Sigmoid colon (tissue), 7 donors: ENCODE measurements around the gene VOPP1. TPM values are rescaled to one million over a fixed set of nuclear protein-coding genes. Genes with fewer than 3 reads are reported as not detected.

Experiments
- DNase-seq: peaks from one replicate; pipeline ENCODE4 v3.0.0-alpha.2; 2019
- H3K27ac ChIP-seq, 4 donors: fragments of 200-600 bp; sonication (generic); one replicate each; pipeline ENCODE4 v1.5.1; 2016 to 2019; ENCODE audit warnings: mild to moderate bottlenecking in 1 of 4
- H3K27me3 ChIP-seq, 3 donors: fragments of 200-600 bp; sonication (generic); one replicate each; pipeline ENCODE4 v1.5.1; 2019; ENCODE audit warnings: mild to moderate bottlenecking in 1 of 3
- H3K36me3 ChIP-seq, 4 donors: fragments of 200-600 bp; sonication (generic); one replicate each; pipeline ENCODE4 v1.5.1; 2016 to 2019
- H3K4me1 ChIP-seq, 4 donors: fragments of 200-600 bp; sonication (generic); one replicate each; pipeline ENCODE4 v1.5.1; 2017 to 2019
- H3K4me3 ChIP-seq, 4 donors: fragments of 200-600 bp; sonication (generic); one replicate each; pipeline ENCODE4 v1.5.1; 2017 to 2019; ENCODE audit warnings: mild to moderate bottlenecking in 2 of 4, moderate library complexity in 1 of 4
- H3K9me3 ChIP-seq, 4 donors: fragments of 200-600 bp in 3 of 4; sonication (generic) in 3 of 4; one replicate each; pipeline versions ENCODE4 v1.5.1 to v1.6.1; 2013 to 2019
- EP300 ChIP-seq, 4 donors: sonication (generic); formaldehyde crosslinking; IDR thresholded peaks; one replicate each; pipeline ENCODE4 v1.6.1; 2017; ENCODE audit warnings: antibody characterized with exemption in 4 of 4
- POLR2A ChIP-seq, 2 donors: fragments of 450-650 bp; IDR thresholded peaks; one replicate each; pipeline ENCODE4 v1.6.1; 2016; ENCODE audit warnings: antibody characterized with exemption in 2 of 2, mild to moderate bottlenecking in 2 of 2, moderate library complexity in 2 of 2
- POLR2AphosphoS5 ChIP-seq, 4 donors: sonication (generic); formaldehyde crosslinking; IDR thresholded peaks; one replicate each; pipeline ENCODE4 v1.6.1; 2017; ENCODE audit warnings: antibody characterized with exemption in 4 of 4
- WGBS, 2 donors: extraction: QIAGEN DNeasy Blood & Tissue Kit; methylation state at CpG; one replicate each; pipeline ENCODE4 v1.1.7; 2013; 5-methylcytosine and 5-hydroxymethylcytosine counted together
- intact Hi-C: fragments of 100-400 bp; cut with DNase I; formaldehyde crosslinking; loops from one replicate; pipeline ENCODE4 v1.15.1; 2023
- polyA plus RNA-seq, 3 donors: library from polyadenylated mRNA; stranded (reverse); fragments of 200-250 nt; gene quantifications; one replicate each; pipeline ENCODE4 v1.2.3, GENCODE V29; 2013
- total RNA-seq, 4 donors: library from RNA; depleted of rRNA; stranded (reverse); fragments of >200 nt; gene quantifications; one replicate each; pipeline ENCODE4 v1.1.0, GENCODE V29; 2016
- TF ChIP-seq, protein P1 (sequence below), 4 experiments: fragments of 450-650 bp in 3 of 4; fragments of 200-600 bp in 1 of 4; IDR thresholded peaks; one replicate each; pipeline ENCODE4 v1.5.1; 2016 to 2019; ENCODE audit warnings: antibody characterized with exemption in 4 of 4, mild to moderate bottlenecking in 3 of 4, moderate library complexity in 2 of 4
- donor health status: healthy with polysubstance abuse.
- donor health status: Bipolar disorder and iron deficiency.
- donor health status: healthy.

VOPP1 gene
- total and polyA plus RNA-seq, 7 donors, result 22.2 to 59.5 (median 26.4) TPM

DNA sequence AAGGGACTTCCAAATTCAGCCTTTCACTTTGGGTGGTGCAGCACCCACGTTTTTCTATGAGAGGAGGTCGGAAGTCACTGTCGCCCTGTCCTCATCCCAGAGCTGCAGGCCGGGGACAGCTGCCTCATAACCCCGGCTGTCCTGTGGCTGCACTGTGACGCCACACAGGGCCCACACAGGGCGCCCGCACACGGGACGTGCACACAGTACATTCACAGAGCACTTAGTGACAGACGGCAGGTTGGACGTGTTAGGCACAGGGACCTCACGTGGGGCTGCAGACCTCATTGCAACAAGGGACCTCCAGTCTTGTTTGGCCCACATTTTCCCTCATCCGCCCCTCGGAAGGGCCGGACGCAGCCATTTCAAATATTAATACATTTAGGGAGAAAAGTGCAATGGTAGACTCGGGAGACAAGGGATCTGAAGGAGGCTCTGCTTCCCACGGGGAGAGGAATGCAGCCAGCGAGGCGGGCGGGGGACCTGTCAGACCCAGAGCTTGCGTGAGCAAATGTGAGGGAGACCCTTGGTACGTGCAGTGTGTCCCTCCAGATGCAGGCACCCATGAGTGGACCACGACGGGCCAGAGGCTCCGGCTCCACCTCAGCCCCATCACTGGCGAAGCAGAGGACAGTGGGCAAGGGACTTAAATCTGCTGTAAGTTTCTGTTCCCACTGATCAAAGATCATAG lies 86.7 kb downstream of the VOPP1 start:
- H3K27ac ChIP-seq, result no peak overlapping the region
- H3K4me1 ChIP-seq, result peaks cover 0 to 7% (median 0%) of the 10 kb centered on the region in 4 donors
- DNase-seq, result no peak
- intact Hi-C loops, result no loop called here
- TF ChIP-seq, protein P1, sequence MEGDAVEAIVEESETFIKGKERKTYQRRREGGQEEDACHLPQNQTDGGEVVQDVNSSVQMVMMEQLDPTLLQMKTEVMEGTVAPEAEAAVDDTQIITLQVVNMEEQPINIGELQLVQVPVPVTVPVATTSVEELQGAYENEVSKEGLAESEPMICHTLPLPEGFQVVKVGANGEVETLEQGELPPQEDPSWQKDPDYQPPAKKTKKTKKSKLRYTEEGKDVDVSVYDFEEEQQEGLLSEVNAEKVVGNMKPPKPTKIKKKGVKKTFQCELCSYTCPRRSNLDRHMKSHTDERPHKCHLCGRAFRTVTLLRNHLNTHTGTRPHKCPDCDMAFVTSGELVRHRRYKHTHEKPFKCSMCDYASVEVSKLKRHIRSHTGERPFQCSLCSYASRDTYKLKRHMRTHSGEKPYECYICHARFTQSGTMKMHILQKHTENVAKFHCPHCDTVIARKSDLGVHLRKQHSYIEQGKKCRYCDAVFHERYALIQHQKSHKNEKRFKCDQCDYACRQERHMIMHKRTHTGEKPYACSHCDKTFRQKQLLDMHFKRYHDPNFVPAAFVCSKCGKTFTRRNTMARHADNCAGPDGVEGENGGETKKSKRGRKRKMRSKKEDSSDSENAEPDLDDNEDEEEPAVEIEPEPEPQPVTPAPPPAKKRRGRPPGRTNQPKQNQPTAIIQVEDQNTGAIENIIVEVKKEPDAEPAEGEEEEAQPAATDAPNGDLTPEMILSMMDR (IDR thresholded peaks at IDR 0.05), result no peak
- no peak for TF ChIP-seq EP300 (IDR thresholded peaks at IDR 0.05)
- TF ChIP-seq POLR2A (IDR thresholded peaks at IDR 0.05), result no peak
- no peak for TF ChIP-seq POLR2AphosphoS5 (IDR thresholded peaks at IDR 0.05)
- no peaks in the 10 kb centered on the region for H3K27me3 ChIP-seq
- peaks cover 0 to 45% (median 8%) of the 10 kb centered on the region in 4 donors for H3K36me3 ChIP-seq
- 90 to 94% methylated on average over 28 of the region's 28 CpGs for WGBS, 2 donors
- H3K4me3 ChIP-seq, result no peak overlapping the region
- H3K9me3 ChIP-seq, result no peaks in the 10 kb centered on the region

DNA sequence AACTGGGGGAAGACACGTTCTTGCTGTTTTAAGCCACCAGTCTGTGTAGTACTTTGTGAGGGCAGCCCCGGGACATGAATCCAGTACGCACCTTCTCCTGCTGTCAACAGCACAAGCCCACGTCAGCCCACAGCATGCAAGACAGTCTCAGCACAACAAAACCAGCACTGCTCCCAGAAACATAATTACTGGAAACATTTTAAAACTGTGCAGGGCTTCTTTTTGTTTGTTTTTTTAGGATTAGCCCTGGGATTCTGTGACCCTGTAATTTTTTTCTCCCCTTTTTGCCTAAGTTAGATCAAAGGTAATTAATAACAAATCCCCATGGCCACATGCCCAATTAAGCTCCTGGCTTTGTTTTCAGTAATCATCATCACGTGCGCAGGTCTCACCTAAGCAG lies 87.5 kb downstream of the VOPP1 start:
- H3K36me3 ChIP-seq, result peaks cover 0 to 37% (median 4%) of the 10 kb centered on the region in 4 donors
- no peaks in the 10 kb centered on the region for H3K9me3 ChIP-seq
- H3K27me3 ChIP-seq, result no peaks in the 10 kb centered on the region
- H3K27ac ChIP-seq, result no peak overlapping the region
- H3K4me3 ChIP-seq, result no peak overlapping the region
- TF ChIP-seq, protein P1 (IDR thresholded peaks at IDR 0.05), result no peak
- TF ChIP-seq POLR2A (IDR thresholded peaks at IDR 0.05) (no peak), EP300 (IDR thresholded peaks at IDR 0.05) (no peak), POLR2AphosphoS5 (IDR thresholded peaks at IDR 0.05) (no peak)
- peaks cover 0 to 7% (median 0%) of the 10 kb centered on the region in 4 donors for H3K4me1 ChIP-seq
- intact Hi-C loops, result no loop called here
- 90 to 92% methylated on average over 6 of the region's 6 CpGs for WGBS, 2 donors
- DNase-seq, result no peak

DNA sequence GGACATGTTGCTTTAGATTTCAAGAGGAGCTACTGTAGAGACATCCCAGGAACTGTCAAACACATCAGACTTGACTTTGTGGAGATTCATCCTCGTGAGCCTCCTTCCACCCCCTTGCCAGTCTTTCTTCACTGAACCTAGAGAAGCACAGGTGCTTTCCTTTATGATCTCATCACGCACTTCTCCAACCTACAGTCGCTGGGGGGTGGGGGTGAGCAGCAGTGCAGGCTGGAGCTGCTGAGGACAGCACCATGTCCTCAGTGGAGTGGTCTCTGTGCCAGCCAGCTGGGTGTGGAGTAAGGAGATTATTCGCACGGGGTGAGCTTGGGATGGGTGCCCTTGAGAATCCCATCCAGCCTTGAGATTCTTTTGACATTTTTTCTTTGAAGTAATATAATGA lies 88.1 kb downstream of the VOPP1 start:
- no peak overlapping the region for H3K4me3 ChIP-seq
- peaks cover 0 to 7% (median 0%) of the 10 kb centered on the region in 4 donors for H3K4me1 ChIP-seq
- H3K36me3 ChIP-seq, result peaks cover 0 to 31% (median 2%) of the 10 kb centered on the region in 4 donors
- intact Hi-C loops, result no loop called here
- WGBS, 2 donors, result 89 to 95% methylated on average over 5 of the region's 5 CpGs
- no peak overlapping the region for H3K27ac ChIP-seq
- no peaks in the 10 kb centered on the region for H3K9me3 ChIP-seq
- DNase-seq, result no peak
- TF ChIP-seq POLR2A (IDR thresholded peaks at IDR 0.05), result no peak
- TF ChIP-seq EP300 (IDR thresholded peaks at IDR 0.05), result no peak
- TF ChIP-seq POLR2AphosphoS5 (IDR thresholded peaks at IDR 0.05), result no peak
- TF ChIP-seq, protein P1 (IDR thresholded peaks at IDR 0.05), result no peak
- H3K27me3 ChIP-seq, result no peaks in the 10 kb centered on the region

DNA sequence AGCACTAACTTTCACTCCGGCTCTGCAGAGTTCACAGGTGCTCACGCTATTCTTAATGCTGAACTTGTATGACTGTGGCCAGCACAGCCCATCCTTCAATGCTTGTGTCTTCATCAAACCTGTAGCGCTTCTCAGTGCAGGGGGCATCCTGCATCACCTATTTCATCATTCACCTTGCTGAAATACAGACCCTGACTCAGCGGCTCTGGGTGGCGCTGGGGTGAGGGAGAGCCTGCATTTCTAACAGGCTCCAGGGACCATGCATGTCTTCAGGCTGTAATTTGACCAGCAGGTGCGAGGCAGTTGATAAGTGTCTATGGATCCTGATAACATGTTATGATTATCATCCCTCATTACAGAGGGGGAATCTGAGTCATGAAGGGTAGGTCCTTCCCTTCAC lies 89.3 kb downstream of the VOPP1 start:
- intact Hi-C loops, result no loop called here
- peaks cover 0 to 7% (median 0%) of the 10 kb centered on the region in 4 donors for H3K4me1 ChIP-seq

More for the DNA sequence above, 89.3 kb downstream of the VOPP1 start:
- WGBS, 2 donors, result 96 to 97% methylated on average over 6 of the region's 6 CpGs
- no peak overlapping the region for H3K27ac ChIP-seq
- H3K27me3 ChIP-seq, result no peaks in the 10 kb centered on the region
- H3K4me3 ChIP-seq, result no peak overlapping the region
- H3K9me3 ChIP-seq, result no peaks in the 10 kb centered on the region
- no peak for DNase-seq
- TF ChIP-seq EP300 (IDR thresholded peaks at IDR 0.05) (no peak), POLR2A (IDR thresholded peaks at IDR 0.05) (no peak), POLR2AphosphoS5 (IDR thresholded peaks at IDR 0.05) (no peak)
- TF ChIP-seq, protein P1 (IDR thresholded peaks at IDR 0.05), result no peak
- peaks cover 0 to 21% (median 0%) of the 10 kb centered on the region in 4 donors for H3K36me3 ChIP-seq
